SIG-M5 (cell line): Measurements from ENCODE around the gene ARL4C.

Experiments used
- DNase-seq: peaks from one replicate; lab custom pipeline; 2025; lab: John Stamatoyannopoulos, UW

Gene ARL4C

GRCh38 chr2:234500394-234501006 lies 3.6 kb upstream of the ARL4C start:
- DNase-seq, result no peak

GRCh38 chr2:234497594-234498235 lies 834 bp upstream of the ARL4C start:
- no peak for DNase-seq

- no peak for DNase-seq
These were observed 636 bp downstream of the ARL4C start for GRCh38 chr2:234496055-234496834.

GRCh38 chr2:234495251-234496054 lies 1.4 kb downstream of the ARL4C start:
- no peak for DNase-seq

GRCh38 chr2:234494361-234495250 lies 2.3 kb downstream of the ARL4C start:
- DNase-seq, result no peak

GRCh38 chr2:234493796-234494195 lies 3.1 kb downstream of the ARL4C start:
- DNase-seq, result no peak

- DNase-seq, result no peak
These were observed 4.0 kb downstream of the ARL4C start for GRCh38 chr2:234492717-234493485.

GRCh38 chr2:234491897-234492296 lies 5.0 kb downstream of the ARL4C start:
- no peak for DNase-seq

- no peak for DNase-seq
These were observed 5.6 kb downstream of the ARL4C start for GRCh38 chr2:234491281-234491680.

- no peak for DNase-seq
These were observed 6.4 kb downstream of the ARL4C start for GRCh38 chr2:234490271-234491091.

- no peak for DNase-seq
These were observed 7.9 kb downstream of the ARL4C start for GRCh38 chr2:234488913-234489451.

GRCh38 chr2:234488486-234488885 lies 8.4 kb downstream of the ARL4C start:
- no peak for DNase-seq

- DNase-seq, result no peak
These were observed 9.5 kb downstream of the ARL4C start for GRCh38 chr2:234487356-234487755.

- no peak for DNase-seq
These were observed 13.2 kb downstream of the ARL4C start for GRCh38 chr2:234483568-234484251.

- DNase-seq, result no peak
These were observed 15.6 kb downstream of the ARL4C start for GRCh38 chr2:234481301-234481700.

GRCh38 chr2:234480337-234480736 lies 16.5 kb downstream of the ARL4C start:
- DNase-seq, result no peak

GRCh38 chr2:234479465-234479864 lies 17.4 kb downstream of the ARL4C start:
- no peak for DNase-seq

GRCh38 chr2:234478121-234478858 lies 18.6 kb downstream of the ARL4C start:
- no peak for DNase-seq
